Breast epithelium (tissue), 3 donors: ENCODE results near the gene FAM168B.

ENCODE experiments used
- POLR2AphosphoS5 ChIP-seq, 3 donors: sonication (generic); formaldehyde crosslinking; IDR thresholded peaks; one replicate each; pipeline ENCODE4 v1.6.1; 2017; ENCODE audit warnings: antibody characterized with exemption in 3 of 3
- TF ChIP-seq, protein P1 (sequence below), 3 donors: fragments of 450-650 bp; IDR thresholded peaks; one replicate each; pipeline ENCODE4 v1.5.1; 2016 to 2017; ENCODE audit warnings: antibody characterized with exemption in 3 of 3, mild to moderate bottlenecking in 3 of 3, moderate library complexity in 3 of 3

GRCh38 chr2:131006561-131006960 lies 86.7 kb downstream of the FAM168B start:
- TF ChIP-seq, protein P1, sequence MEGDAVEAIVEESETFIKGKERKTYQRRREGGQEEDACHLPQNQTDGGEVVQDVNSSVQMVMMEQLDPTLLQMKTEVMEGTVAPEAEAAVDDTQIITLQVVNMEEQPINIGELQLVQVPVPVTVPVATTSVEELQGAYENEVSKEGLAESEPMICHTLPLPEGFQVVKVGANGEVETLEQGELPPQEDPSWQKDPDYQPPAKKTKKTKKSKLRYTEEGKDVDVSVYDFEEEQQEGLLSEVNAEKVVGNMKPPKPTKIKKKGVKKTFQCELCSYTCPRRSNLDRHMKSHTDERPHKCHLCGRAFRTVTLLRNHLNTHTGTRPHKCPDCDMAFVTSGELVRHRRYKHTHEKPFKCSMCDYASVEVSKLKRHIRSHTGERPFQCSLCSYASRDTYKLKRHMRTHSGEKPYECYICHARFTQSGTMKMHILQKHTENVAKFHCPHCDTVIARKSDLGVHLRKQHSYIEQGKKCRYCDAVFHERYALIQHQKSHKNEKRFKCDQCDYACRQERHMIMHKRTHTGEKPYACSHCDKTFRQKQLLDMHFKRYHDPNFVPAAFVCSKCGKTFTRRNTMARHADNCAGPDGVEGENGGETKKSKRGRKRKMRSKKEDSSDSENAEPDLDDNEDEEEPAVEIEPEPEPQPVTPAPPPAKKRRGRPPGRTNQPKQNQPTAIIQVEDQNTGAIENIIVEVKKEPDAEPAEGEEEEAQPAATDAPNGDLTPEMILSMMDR (IDR thresholded peaks at IDR 0.05) = no peak
- no peak for TF ChIP-seq POLR2AphosphoS5 (IDR thresholded peaks at IDR 0.05)
